ENCODE results near the gene FNDC3B.

Gene FNDC3B

DNA sequence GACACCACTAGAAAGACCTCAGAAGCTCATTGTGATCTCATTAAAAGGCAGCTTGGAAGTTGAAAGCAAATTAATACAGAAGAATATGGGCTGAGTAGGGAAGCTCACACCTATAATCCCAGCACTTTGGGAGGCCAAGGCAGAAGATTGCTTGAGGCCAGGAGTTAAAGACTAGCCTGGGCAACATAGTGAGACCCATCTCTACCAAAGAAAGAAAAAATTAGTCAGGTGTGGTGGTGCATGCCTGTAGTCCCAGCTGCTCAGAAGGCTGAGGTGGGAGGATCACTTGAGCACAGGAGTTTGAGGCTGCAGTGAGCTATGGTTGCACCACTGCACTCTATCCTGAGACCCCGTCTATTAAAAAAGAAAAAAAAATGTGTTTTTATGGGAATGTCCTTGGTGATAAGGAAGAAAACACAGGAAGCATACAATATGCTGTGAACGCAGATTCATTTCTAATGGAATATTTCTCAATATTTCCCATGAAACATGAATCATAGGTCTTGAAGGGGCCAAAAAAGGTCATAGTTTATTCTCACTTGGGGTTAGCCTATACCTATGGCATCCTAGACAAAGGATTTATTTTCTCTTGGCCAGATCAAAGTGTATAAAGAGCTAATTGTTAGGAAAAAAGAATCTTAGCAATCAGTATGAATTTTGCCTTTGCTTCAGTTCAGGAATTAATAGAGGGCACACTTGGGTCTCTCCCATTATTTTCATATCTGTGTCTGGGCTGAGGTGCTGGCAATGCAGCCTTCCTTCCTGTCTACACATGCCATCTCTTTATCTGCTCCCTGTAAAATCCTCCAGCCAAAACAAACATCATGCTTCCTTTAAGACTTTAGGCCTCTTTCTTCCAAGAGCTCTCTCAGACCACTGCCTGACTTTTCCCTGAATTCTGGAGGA is 98.2 kb downstream of the FNDC3B start:
- Histone ChIP-seq H3K36me3 (replicated peaks; ENCODE audit: low read depth, low read length) (no peaks in the 10 kb centered on the region), H3K27ac (ENCODE audit: low read length) (no peak overlapping the region), H3K4me2 (ENCODE audit: low read length) (no peak overlapping the region), H3K27me3 (ENCODE audit: low read depth, low read length) (peaks cover 24% of the 10 kb centered on the region), H4K20me1 (ENCODE audit: insufficient read depth, low read length) (peaks cover 56% of the 10 kb centered on the region), H3K9me3 (ENCODE audit: insufficient read depth, low read length) (no peaks in the 10 kb centered on the region), H3K79me2 (ENCODE audit: low read length) (no peaks in the 10 kb centered on the region), H2AFZ (ENCODE audit: low read depth, low read length) (no peak overlapping the region), H3K4me3 (ENCODE audit: low read length) (no peak overlapping the region), H3K9ac (ENCODE audit: low read length) (no peak overlapping the region), H3K4me1 (ENCODE audit: low read length) (peaks cover 30% of the 10 kb centered on the region)
- TF ChIP-seq EZH2phosphoT487 (IDR thresholded peaks at IDR 0.05; ENCODE audit: low read depth), result no peak

DNA sequence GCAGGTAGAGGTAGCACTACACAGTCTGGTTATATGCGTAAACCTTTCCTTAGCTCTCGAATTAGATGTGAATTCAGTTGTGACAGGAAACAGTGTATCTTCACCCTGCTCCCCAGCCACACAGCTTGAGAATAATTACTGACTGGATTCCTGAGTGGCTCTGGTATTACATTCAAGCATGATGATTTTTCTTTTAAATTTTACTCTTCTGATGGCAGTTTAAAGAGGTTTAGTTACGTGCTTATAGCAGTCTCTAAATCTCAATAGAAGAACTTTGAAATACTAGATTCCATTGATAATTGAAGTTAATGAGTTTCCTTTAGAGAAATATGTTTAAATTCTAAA is 98.8 kb downstream of the FNDC3B start:
- Histone ChIP-seq H3K27ac (ENCODE audit: low read length) (no peak overlapping the region), H3K4me3 (ENCODE audit: low read length) (no peak overlapping the region), H3K9ac (ENCODE audit: low read length) (no peak overlapping the region), H4K20me1 (ENCODE audit: insufficient read depth, low read length) (peaks cover 62% of the 10 kb centered on the region), H3K27me3 (ENCODE audit: low read depth, low read length) (peaks cover 27% of the 10 kb centered on the region), H3K79me2 (ENCODE audit: low read length) (no peaks in the 10 kb centered on the region), H2AFZ (ENCODE audit: low read depth, low read length) (no peak overlapping the region), H3K36me3 (replicated peaks; ENCODE audit: low read depth, low read length) (no peaks in the 10 kb centered on the region), H3K9me3 (ENCODE audit: insufficient read depth, low read length) (no peaks in the 10 kb centered on the region), H3K4me2 (ENCODE audit: low read length) (no peak overlapping the region), H3K4me1 (ENCODE audit: low read length) (peaks cover 36% of the 10 kb centered on the region)
- TF ChIP-seq, protein P1, sequence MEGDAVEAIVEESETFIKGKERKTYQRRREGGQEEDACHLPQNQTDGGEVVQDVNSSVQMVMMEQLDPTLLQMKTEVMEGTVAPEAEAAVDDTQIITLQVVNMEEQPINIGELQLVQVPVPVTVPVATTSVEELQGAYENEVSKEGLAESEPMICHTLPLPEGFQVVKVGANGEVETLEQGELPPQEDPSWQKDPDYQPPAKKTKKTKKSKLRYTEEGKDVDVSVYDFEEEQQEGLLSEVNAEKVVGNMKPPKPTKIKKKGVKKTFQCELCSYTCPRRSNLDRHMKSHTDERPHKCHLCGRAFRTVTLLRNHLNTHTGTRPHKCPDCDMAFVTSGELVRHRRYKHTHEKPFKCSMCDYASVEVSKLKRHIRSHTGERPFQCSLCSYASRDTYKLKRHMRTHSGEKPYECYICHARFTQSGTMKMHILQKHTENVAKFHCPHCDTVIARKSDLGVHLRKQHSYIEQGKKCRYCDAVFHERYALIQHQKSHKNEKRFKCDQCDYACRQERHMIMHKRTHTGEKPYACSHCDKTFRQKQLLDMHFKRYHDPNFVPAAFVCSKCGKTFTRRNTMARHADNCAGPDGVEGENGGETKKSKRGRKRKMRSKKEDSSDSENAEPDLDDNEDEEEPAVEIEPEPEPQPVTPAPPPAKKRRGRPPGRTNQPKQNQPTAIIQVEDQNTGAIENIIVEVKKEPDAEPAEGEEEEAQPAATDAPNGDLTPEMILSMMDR (IDR thresholded peaks at IDR 0.05; ENCODE audit: low read depth, low read length), result no peak
- TF ChIP-seq EZH2phosphoT487 (IDR thresholded peaks at IDR 0.05; ENCODE audit: low read depth), result no peak

- no peak for TF ChIP-seq EZH2phosphoT487 (IDR thresholded peaks at IDR 0.05; ENCODE audit: low read depth)
- TF ChIP-seq, protein P1 (IDR thresholded peaks at IDR 0.05; ENCODE audit: low read depth, low read length), result no peak
- Histone ChIP-seq H3K4me1 (ENCODE audit: low read length) (peaks cover 37% of the 10 kb centered on the region), H3K9ac (ENCODE audit: low read length) (no peak overlapping the region), H3K27ac (ENCODE audit: low read length) (no peak overlapping the region), H3K4me2 (ENCODE audit: low read length) (peak overlapping the region; percentile 68), H4K20me1 (ENCODE audit: insufficient read depth, low read length) (peaks cover 62% of the 10 kb centered on the region), H3K36me3 (replicated peaks; ENCODE audit: low read depth, low read length) (no peaks in the 10 kb centered on the region), H3K27me3 (ENCODE audit: low read depth, low read length) (peaks cover 27% of the 10 kb centered on the region), H2AFZ (ENCODE audit: low read depth, low read length) (no peak overlapping the region), H3K79me2 (ENCODE audit: low read length) (no peaks in the 10 kb centered on the region), H3K4me3 (ENCODE audit: low read length) (peak overlapping the region; percentile 60), H3K9me3 (ENCODE audit: insufficient read depth, low read length) (no peaks in the 10 kb centered on the region)
Measured at GRCh38 chr3:172138792-172139507, 99.6 kb downstream of the FNDC3B start.

GRCh38 chr3:172139528-172140276 is 100.3 kb downstream of the FNDC3B start:
- no peaks in the 10 kb centered on the region for H3K9me3 ChIP-seq (ENCODE audit: insufficient read depth, low read length)
- peaks cover 68% of the 10 kb centered on the region for H4K20me1 ChIP-seq (ENCODE audit: insufficient read depth, low read length)
- H3K9ac ChIP-seq (ENCODE audit: low read length), result no peak overlapping the region
- H3K27me3 ChIP-seq (ENCODE audit: low read depth, low read length), result peaks cover 35% of the 10 kb centered on the region
- no peaks in the 10 kb centered on the region for H3K36me3 ChIP-seq (replicated peaks; ENCODE audit: low read depth, low read length)
- H3K4me3 ChIP-seq (ENCODE audit: low read length), result no peak overlapping the region
- H2AFZ ChIP-seq (ENCODE audit: low read depth, low read length), result no peak overlapping the region
- H3K4me2 ChIP-seq (ENCODE audit: low read length), result no peak overlapping the region
- H3K4me1 ChIP-seq (ENCODE audit: low read length), result peaks cover 36% of the 10 kb centered on the region
- TF ChIP-seq, protein P1 (IDR thresholded peaks at IDR 0.05; ENCODE audit: low read depth, low read length), result no peak
- TF ChIP-seq EZH2phosphoT487 (IDR thresholded peaks at IDR 0.05; ENCODE audit: low read depth), result no peak
- H3K27ac ChIP-seq (ENCODE audit: low read length), result no peak overlapping the region
- H3K79me2 ChIP-seq (ENCODE audit: low read length), result no peaks in the 10 kb centered on the region

All from OCI-LY3 (cell line).